Coronary artery (tissue), 2 donors: Measurements from ENCODE around the gene HSD3B7.

Experiments used
- DNase-seq: peaks from one replicate; pipeline ENCODE4 v3.0.0-alpha.2; 2017; ENCODE audit warnings: low spot score
- H3K27ac ChIP-seq, 2 donors: fragments of 200-600 bp; sonication (generic); one replicate each; pipeline ENCODE4 v1.5.1; 2016 to 2019
- H3K4me3 ChIP-seq: fragments of 200-600 bp; sonication (generic); 2 replicates; pipeline ENCODE4 v1.5.1; 2016; ENCODE audit warnings: mild to moderate bottlenecking, moderate library complexity
- TF ChIP-seq, protein P1 (sequence below): fragments of 200-600 bp; sonication (generic); IDR thresholded peaks from one replicate; pipeline ENCODE4 v1.5.1; 2019; ENCODE audit warnings: antibody characterized with exemption

HSD3B7 gene

GRCh38 chr16:31020536-31020935, 35.5 kb downstream of the HSD3B7 start:
- TF ChIP-seq, protein P1, sequence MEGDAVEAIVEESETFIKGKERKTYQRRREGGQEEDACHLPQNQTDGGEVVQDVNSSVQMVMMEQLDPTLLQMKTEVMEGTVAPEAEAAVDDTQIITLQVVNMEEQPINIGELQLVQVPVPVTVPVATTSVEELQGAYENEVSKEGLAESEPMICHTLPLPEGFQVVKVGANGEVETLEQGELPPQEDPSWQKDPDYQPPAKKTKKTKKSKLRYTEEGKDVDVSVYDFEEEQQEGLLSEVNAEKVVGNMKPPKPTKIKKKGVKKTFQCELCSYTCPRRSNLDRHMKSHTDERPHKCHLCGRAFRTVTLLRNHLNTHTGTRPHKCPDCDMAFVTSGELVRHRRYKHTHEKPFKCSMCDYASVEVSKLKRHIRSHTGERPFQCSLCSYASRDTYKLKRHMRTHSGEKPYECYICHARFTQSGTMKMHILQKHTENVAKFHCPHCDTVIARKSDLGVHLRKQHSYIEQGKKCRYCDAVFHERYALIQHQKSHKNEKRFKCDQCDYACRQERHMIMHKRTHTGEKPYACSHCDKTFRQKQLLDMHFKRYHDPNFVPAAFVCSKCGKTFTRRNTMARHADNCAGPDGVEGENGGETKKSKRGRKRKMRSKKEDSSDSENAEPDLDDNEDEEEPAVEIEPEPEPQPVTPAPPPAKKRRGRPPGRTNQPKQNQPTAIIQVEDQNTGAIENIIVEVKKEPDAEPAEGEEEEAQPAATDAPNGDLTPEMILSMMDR: no peak
- DNase-seq: no peak
- no peak overlapping the region for H3K27ac ChIP-seq
- H3K4me3 ChIP-seq: no peak overlapping the region

DNA sequence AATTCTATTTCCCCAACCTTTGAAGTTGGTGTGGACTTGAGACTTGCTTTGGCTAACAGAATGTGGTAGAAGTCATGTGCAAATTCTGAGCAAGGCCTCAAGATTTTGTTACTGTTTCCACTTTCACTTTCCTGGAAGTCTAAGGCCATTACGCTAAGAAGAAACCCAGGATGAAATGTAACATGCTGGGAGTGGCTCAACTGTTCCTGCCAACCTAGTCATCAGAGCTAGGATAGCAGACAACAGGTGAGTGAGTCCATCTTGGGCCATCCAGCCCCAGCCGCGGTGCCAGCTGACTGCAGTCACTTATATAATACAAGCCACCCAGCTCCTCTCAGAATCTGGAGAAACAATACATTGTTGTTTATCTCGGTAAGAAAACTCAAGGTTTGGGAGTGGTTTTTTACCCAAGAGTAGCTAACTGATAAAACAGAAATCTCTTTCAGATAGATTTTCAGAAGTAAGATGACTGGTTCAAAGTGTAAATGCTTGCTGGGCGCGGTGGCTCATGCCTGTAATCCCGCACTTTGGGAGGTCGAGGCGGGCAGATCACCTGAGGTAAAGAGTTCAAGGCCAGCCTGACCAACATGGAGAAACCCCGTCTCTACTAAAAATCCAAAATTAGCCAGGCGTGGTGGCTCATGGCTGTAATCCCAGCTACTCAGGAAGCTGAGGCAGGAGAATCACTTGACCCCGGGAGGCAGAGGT, 37.7 kb downstream of the HSD3B7 start:
- no peak overlapping the region for H3K4me3 ChIP-seq
- TF ChIP-seq, protein P1: no peak
- no peak overlapping the region for H3K27ac ChIP-seq
- DNase-seq: no peak

DNA sequence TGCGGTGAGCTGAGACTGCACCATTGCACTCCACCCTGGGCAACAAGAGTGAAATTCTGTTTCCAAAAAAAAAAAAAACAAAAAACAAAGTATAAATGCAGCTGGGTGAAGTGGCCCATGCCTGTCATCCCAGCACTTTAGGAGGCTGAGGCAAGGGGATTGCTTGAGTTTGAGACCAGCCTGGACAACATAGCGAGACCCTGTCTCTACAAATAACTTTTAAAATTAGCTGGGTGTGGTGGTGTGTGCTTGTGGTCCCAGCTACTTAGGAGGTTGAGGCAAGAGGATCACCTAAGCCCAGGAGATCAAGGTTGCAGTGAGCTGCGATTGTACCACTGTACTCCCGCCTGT, 38.2 kb downstream of the HSD3B7 start:
- H3K4me3 ChIP-seq: no peak overlapping the region
- DNase-seq: no peak
- H3K27ac ChIP-seq: no peak overlapping the region
- TF ChIP-seq, protein P1: no peak

DNA sequence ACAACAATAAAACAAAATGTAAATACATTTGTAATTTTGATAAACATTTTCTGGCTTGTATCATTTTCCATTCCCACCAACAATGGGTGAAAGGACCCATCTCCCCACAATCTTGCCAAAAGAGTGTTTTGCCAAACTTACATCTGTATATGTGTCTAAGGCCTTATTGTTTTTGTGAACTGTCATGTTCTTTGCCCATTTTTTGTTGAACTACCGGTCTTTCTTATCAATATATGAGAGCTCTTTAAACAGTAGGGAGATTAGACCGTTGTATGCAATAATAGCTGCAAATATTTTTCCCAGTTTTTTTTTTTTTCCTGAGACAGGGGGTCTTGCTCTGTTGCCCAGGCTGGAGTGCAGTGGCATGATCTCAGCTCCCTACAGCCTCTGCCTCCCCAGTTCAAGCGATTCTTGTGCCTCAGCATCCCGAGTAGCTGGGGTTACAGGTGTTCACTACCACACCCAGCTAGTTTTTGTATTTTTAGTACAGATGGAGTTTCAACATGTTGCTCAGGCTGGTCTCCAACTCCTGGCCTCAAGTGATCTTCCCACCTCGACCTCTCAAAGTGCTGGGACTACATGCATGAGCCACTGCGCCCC, 38.7 kb downstream of the HSD3B7 start:
- no peak for DNase-seq
- no peak overlapping the region for H3K4me3 ChIP-seq
- TF ChIP-seq, protein P1: no peak
- no peak overlapping the region for H3K27ac ChIP-seq

- Histone ChIP-seq H3K27ac (no peak overlapping the region), H3K4me3 (no peak overlapping the region)
- TF ChIP-seq, protein P1: no peak
- DNase-seq: no peak
Observed at GRCh38 chr16:31025339-31025738, 40.3 kb downstream of the HSD3B7 start.

DNA sequence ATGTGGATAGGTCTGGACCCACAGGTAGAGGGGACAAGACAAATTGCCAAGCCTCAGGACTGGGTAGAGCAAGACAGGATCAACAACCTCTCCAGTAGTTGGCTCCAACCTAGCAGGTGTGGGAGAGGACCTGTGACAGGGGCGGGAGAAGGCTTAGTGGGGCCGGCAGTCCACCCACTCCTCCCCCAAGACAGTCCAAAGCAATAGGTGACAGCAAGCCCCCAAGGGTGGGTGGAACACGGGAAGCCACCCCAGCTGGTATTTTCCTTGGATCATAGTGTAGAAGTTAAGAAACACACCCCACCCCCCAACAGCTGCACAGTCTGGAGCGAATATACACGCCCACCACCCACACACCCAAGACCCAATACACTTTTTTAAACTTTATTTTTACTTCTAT, 44.3 kb downstream of the HSD3B7 start:
- no peak overlapping the region for H3K27ac ChIP-seq
- DNase-seq: no peak
- H3K4me3 ChIP-seq: no peak overlapping the region
- TF ChIP-seq, protein P1: no peak

GRCh38 chr16:31031276-31031675, 46.3 kb downstream of the HSD3B7 start:
- Histone ChIP-seq H3K27ac (no peak overlapping the region), H3K4me3 (no peak overlapping the region)
- no peak for DNase-seq
- TF ChIP-seq, protein P1: no peak
